Breast epithelium (tissue), 4 donors: ENCODE measurements around the gene UFD1. TPM values are rescaled to one million over a fixed set of nuclear protein-coding genes. Genes with fewer than 3 reads are reported as not detected.
A peak's percentile ranks its signal among the peaks of the same experiment; 100 is the strongest.

Experiments used
- DNase-seq, 2 donors: peaks; one replicate each; pipeline ENCODE4 v3.0.0-alpha.2; 2019; ENCODE audit warnings: low spot score in 2 of 2
- H3K27ac ChIP-seq, 2 donors: fragments of 200-600 bp; sonication (generic) in 1 of 2; one replicate each; pipeline ENCODE4 v1.5.1; 2016 to 2019; ENCODE audit warnings: mild to moderate bottlenecking in 1 of 2
- H3K27me3 ChIP-seq, 2 donors: fragments of 200-600 bp; sonication (generic) in 1 of 2; one replicate each; pipeline versions ENCODE4 v1.5.1 to v1.6.0; 2017 to 2019; ENCODE audit warnings: control low read depth in 1 of 2, mild to moderate bottlenecking in 1 of 2
- H3K36me3 ChIP-seq: fragments of 200-600 bp; one replicate; pipeline ENCODE4 v1.5.1; 2019
- H3K4me1 ChIP-seq, 2 donors: fragments of 200-600 bp; sonication (generic); one replicate each; pipeline ENCODE4 v1.5.1; 2016 to 2019; ENCODE audit warnings: control low read depth in 1 of 2
- H3K4me3 ChIP-seq, 3 donors: fragments of 200-600 bp; sonication (generic); 1 replicate in 2 of 3; 2 replicates in 1 of 3; pipeline ENCODE4 v1.5.1; 2016 to 2019; ENCODE audit warnings: mild to moderate bottlenecking in 3 of 3, moderate library complexity in 2 of 3
- H3K9me3 ChIP-seq, 2 donors: fragments of 200-600 bp; sonication (generic) in 1 of 2; one replicate each; pipeline ENCODE4 v1.5.1; 2016 to 2019; ENCODE audit warnings: control low read depth in 1 of 2
- POLR2A ChIP-seq: fragments of 450-650 bp; IDR thresholded peaks from one replicate; pipeline ENCODE4 v1.6.1; 2016; ENCODE audit warnings: antibody characterized with exemption, mild to moderate bottlenecking, moderate library complexity
- POLR2AphosphoS5 ChIP-seq, 3 donors: sonication (generic); formaldehyde crosslinking; IDR thresholded peaks; one replicate each; pipeline ENCODE4 v1.6.1; 2017; ENCODE audit warnings: antibody characterized with exemption in 3 of 3
- intact Hi-C: fragments of 100-400 bp; cut with DNase I; formaldehyde crosslinking; loops from one replicate; pipeline ENCODE4 v1.15.1; 2023; ENCODE audit warnings: low total_unique reads
- total RNA-seq, 3 donors: library from RNA; depleted of rRNA; stranded (reverse); fragments of >200 nt; gene quantifications; one replicate each; pipeline ENCODE4 v1.1.0, GENCODE V29; 2016
- TF ChIP-seq, protein P1 (sequence below), 3 donors: fragments of 450-650 bp; IDR thresholded peaks; one replicate each; pipeline ENCODE4 v1.5.1; 2016 to 2017; ENCODE audit warnings: antibody characterized with exemption in 3 of 3, mild to moderate bottlenecking in 3 of 3, moderate library complexity in 3 of 3

The UFD1 gene
- total RNA-seq, 3 donors from 2014 or later = 30.8 to 51.0 (median 31.8) TPM

DNA sequence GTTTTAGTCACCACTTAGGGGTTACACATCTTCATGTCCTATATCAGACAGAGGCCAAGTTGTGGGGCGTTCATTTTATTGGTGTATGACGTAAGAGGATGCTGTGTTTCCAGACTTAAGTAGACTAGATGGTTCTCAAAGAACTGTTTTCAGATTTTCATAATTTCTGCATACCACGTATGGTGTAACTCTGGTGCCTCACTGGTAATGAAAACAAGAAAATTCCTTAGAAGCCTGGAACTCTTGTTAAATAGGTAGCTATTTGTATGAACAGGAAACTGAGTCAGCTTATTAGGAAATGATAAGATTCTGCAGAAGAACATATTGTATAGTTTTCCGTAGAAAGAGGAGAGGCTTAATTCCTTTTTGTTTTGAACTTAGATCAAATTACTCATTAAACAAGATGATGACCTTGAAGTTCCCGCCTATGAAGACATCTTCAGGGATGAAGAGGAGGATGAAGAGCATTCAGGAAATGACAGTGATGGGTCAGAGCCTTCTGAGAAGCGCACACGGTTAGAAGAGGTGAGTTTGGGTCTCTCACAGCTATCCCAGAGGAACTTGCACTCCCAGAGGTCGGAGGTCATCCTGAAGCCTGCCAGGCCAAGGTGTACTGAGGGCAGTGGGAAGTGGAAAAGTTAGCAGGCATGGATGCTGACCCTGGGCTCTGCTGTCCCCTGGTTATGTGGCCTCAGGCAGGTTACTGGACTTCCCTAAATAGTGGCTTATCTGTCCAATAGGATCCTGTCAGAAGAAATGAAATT lies 4.7 kb upstream of the UFD1 start:
- H3K27ac ChIP-seq = no peak overlapping the region
- no peaks in the 10 kb centered on the region for H3K9me3 ChIP-seq
- DNase-seq = no peak
- H3K27me3 ChIP-seq = no peaks in the 10 kb centered on the region
- intact Hi-C loops = no loop called here
- TF ChIP-seq, protein P1, sequence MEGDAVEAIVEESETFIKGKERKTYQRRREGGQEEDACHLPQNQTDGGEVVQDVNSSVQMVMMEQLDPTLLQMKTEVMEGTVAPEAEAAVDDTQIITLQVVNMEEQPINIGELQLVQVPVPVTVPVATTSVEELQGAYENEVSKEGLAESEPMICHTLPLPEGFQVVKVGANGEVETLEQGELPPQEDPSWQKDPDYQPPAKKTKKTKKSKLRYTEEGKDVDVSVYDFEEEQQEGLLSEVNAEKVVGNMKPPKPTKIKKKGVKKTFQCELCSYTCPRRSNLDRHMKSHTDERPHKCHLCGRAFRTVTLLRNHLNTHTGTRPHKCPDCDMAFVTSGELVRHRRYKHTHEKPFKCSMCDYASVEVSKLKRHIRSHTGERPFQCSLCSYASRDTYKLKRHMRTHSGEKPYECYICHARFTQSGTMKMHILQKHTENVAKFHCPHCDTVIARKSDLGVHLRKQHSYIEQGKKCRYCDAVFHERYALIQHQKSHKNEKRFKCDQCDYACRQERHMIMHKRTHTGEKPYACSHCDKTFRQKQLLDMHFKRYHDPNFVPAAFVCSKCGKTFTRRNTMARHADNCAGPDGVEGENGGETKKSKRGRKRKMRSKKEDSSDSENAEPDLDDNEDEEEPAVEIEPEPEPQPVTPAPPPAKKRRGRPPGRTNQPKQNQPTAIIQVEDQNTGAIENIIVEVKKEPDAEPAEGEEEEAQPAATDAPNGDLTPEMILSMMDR (IDR thresholded peaks at IDR 0.05) = no peak
- TF ChIP-seq POLR2A (no peak), POLR2AphosphoS5 (IDR thresholded peaks at IDR 0.05) (no peak)
- H3K4me1 ChIP-seq = peaks cover 5% of the 10 kb centered on the region in 2 donors
- H3K36me3 ChIP-seq = no peaks in the 10 kb centered on the region
- H3K4me3 ChIP-seq = no peak overlapping the region

DNA sequence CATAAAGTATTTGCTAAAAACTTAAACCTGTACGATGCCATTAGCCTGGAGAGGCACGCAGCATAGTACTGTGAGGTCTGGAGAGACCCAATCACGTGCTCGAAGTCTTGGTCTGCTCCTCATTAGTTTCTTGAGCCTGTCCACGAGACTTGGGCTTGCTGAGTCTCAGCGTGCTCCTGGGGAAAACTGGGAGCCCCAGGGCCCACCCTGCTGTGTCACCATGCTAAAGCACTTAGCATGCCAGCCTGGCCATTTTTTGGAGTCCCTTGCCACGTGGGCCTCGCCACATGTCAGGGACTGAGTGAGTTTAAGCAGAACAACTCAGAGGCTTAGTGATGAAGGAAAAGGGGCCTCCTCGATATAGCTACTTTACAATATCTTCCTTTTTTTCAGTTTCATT lies 3.3 kb upstream of the UFD1 start:
- no peaks in the 10 kb centered on the region for H3K27me3 ChIP-seq
- H3K9me3 ChIP-seq = no peaks in the 10 kb centered on the region
- intact Hi-C loops = no loop called here
- no peak overlapping the region for H3K27ac ChIP-seq
- DNase-seq = no peak
- H3K4me1 ChIP-seq = peaks cover 5% of the 10 kb centered on the region in 2 donors
- no peak for TF ChIP-seq POLR2A
- TF ChIP-seq, protein P1 (IDR thresholded peaks at IDR 0.05) = no peak
- TF ChIP-seq POLR2AphosphoS5 (IDR thresholded peaks at IDR 0.05) = no peak
- no peak overlapping the region for H3K4me3 ChIP-seq
- no peaks in the 10 kb centered on the region for H3K36me3 ChIP-seq

DNA sequence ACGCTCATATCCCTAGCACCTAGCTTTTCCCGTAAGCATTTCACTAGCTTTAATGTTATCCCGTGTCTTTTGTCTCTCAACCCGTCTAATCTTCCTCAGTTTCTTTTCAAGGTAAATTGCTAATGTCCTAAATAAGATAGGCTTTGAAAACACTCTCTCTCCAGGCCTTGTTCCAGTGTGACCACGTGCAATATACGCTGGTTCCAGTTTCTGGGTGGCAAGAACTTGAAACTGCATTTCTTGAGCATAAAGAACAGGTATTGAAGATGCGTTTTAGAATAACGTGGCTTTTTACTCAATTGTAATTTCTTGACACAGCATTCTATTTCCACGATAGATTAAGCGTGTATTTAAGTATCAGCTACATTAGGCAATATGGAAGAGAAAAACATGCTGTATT lies 1.8 kb upstream of the UFD1 start:
- DNase-seq = no peak
- no peak overlapping the region for H3K27ac ChIP-seq
- intact Hi-C loops = no loop called here
- no peaks in the 10 kb centered on the region for H3K9me3 ChIP-seq
- H3K4me3 ChIP-seq = no peak overlapping the region
- TF ChIP-seq POLR2A = no peak
- no peak for TF ChIP-seq POLR2AphosphoS5 (IDR thresholded peaks at IDR 0.05)
- H3K36me3 ChIP-seq = no peaks in the 10 kb centered on the region
- peaks cover 5% of the 10 kb centered on the region in 2 donors for H3K4me1 ChIP-seq
- H3K27me3 ChIP-seq = no peaks in the 10 kb centered on the region

DNA sequence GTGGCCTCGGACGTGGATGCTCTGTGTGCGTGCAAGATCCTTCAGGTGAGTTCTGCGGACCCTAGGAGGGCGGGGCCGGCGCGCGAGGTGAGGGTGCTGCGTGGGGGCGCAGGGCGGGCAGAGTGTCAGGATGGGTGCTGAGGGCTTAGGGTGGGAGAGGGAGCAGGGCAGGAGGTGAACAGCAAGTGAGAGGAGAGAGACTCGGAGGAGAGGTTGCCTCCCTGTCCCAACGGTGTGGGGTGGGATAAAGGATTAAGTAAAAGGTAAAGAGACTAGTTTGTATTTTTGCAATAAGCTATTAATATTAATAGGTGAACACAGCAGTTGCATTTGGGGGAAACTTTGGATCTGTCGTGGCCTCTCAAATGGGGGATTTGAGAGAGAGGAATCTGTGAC lies 1.2 kb upstream of the UFD1 start:
- intact Hi-C loops = no loop called here
- peak overlapping the region; percentile 87 to 99 (median 93) for H3K4me3 ChIP-seq
- H3K27ac ChIP-seq = no peak overlapping the region

DNA sequence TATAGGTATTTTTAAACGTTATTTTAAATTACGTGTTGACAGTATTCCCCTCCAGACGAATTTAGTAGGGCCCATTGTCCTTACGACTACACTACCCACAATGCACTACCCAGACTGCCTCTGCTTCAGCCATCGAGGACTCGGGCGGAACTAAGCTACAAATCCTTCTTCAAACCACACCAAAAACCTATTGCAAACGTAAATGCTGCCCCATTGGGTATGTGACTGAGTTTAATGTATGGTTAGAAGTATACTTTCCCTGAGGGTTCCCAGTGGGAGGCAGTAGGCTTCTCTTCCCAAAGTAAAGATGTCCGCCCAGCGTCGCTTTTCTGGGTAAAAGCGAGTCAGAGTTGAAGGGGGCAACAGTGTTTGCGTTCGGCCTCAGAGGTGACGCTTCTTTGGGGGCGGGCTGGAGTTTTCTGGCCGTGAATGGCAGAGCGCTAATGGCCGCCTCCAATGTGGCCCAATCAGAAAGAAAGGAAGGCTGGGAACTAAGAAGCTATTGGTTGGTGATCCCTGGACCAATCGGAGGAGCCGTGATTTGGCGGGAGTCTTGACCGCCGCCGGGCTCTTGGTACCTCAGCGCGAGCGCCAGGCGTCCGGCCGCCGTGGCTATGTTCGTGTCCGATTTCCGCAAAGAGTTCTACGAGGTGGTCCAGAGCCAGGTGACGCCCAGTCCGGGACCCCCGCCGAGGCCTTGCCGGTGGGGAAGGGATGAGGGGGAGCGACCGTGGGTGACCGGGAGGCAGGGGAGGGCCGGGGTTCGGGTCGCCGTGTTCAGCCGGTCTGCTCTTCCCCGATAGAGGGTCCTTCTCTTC lies 571 bp upstream of the UFD1 start, which contains the start of gene CDC45:
Gene CDC45 (plus strand): TSS at position 566 of the 818 bp plus-strand sequence. CDS start 49 bp downstream, at position 615.
- H3K9me3 ChIP-seq = no peaks in the 10 kb centered on the region
- no peaks in the 10 kb centered on the region for H3K27me3 ChIP-seq
- peaks cover 5% of the 10 kb centered on the region in 2 donors for H3K4me1 ChIP-seq
- H3K4me3 ChIP-seq = peak within 1 kb of the TSS; percentile 87 to 99 (median 93)
- intact Hi-C loops = no loop called here
- H3K36me3 ChIP-seq = no peaks in the 10 kb centered on the region
- peak; percentile 96 to 97 for DNase-seq
- H3K27ac ChIP-seq = peak within 1 kb of the TSS; percentile 99
- TF ChIP-seq POLR2A (no peak), POLR2AphosphoS5 (IDR thresholded peaks at IDR 0.05) (peak in 2 of 3 donors; percentile 60 to 73)

More for the DNA sequence above, 1.2 kb upstream of the UFD1 start:
- H3K4me1 ChIP-seq = peaks cover 5% of the 10 kb centered on the region in 2 donors
- no peaks in the 10 kb centered on the region for H3K27me3 ChIP-seq
- TF ChIP-seq POLR2AphosphoS5 (IDR thresholded peaks at IDR 0.05) (no peak), POLR2A (no peak)
- TF ChIP-seq, protein P1 (IDR thresholded peaks at IDR 0.05) = no peak
- no peaks in the 10 kb centered on the region for H3K36me3 ChIP-seq
- no peaks in the 10 kb centered on the region for H3K9me3 ChIP-seq
- DNase-seq = no peak
